Measurements from ENCODE around the gene ZXDA.

Gene ZXDA

GRCh38 chrX:57933321-57933720 is 23.1 kb upstream of the ZXDA start:
- no peaks in the 10 kb centered on the region for H4K20me1 ChIP-seq (ENCODE audit: insufficient read depth, low read length)
- no peak overlapping the region for H3K9ac ChIP-seq (ENCODE audit: low read depth, low read length)
- no peak overlapping the region for H3K27ac ChIP-seq (ENCODE audit: low read length)
- no peaks in the 10 kb centered on the region for H3K27me3 ChIP-seq (ENCODE audit: insufficient read depth, low read length, poor library complexity)
- no peaks in the 10 kb centered on the region for H3K36me3 ChIP-seq (ENCODE audit: insufficient read depth, low read length)
- H3K9me3 ChIP-seq (ENCODE audit: insufficient read depth, low read length, severe bottlenecking): no peaks in the 10 kb centered on the region
- no peak overlapping the region for H2AFZ ChIP-seq (ENCODE audit: low read depth, low read length)
- DNase-seq (no peak), ATAC-seq (ENCODE audit: insufficient read depth, low read depth) (no peak)
- H3K4me2 ChIP-seq (ENCODE audit: insufficient read depth, low read length): no peak overlapping the region
- no peaks in the 10 kb centered on the region for H3K79me2 ChIP-seq (ENCODE audit: insufficient read depth, low read length)
- H3K4me3 ChIP-seq (ENCODE audit: low read depth in 1 of 2, low read length in 2 of 2): no peak overlapping the region
- TF ChIP-seq EZH2 (IDR thresholded peaks at IDR 0.05; ENCODE audit: borderline replicate concordance, low read depth, low read length, severe bottlenecking): no peak
- H3K4me1 ChIP-seq (ENCODE audit: insufficient read depth, low read length): no peaks in the 10 kb centered on the region

GRCh38 chrX:57932266-57932665 is 22.0 kb upstream of the ZXDA start:
- Histone ChIP-seq H2AFZ (ENCODE audit: low read depth, low read length) (no peak overlapping the region), H4K20me1 (ENCODE audit: insufficient read depth, low read length) (no peaks in the 10 kb centered on the region), H3K9ac (ENCODE audit: low read depth, low read length) (no peak overlapping the region), H3K4me3 (ENCODE audit: low read depth in 1 of 2, low read length in 2 of 2) (no peak overlapping the region), H3K4me2 (ENCODE audit: insufficient read depth, low read length) (no peak overlapping the region), H3K27ac (ENCODE audit: low read length) (no peak overlapping the region), H3K27me3 (ENCODE audit: insufficient read depth, low read length, poor library complexity) (no peaks in the 10 kb centered on the region), H3K9me3 (ENCODE audit: insufficient read depth, low read length, severe bottlenecking) (no peaks in the 10 kb centered on the region), H3K79me2 (ENCODE audit: insufficient read depth, low read length) (no peaks in the 10 kb centered on the region), H3K4me1 (ENCODE audit: insufficient read depth, low read length) (no peaks in the 10 kb centered on the region), H3K36me3 (ENCODE audit: insufficient read depth, low read length) (no peaks in the 10 kb centered on the region)
- no peak for DNase-seq
- ATAC-seq (ENCODE audit: insufficient read depth, low read depth): no peak
- TF ChIP-seq EZH2 (IDR thresholded peaks at IDR 0.05; ENCODE audit: borderline replicate concordance, low read depth, low read length, severe bottlenecking) (no peak), CTCF (IDR thresholded peaks at IDR 0.05; ENCODE audit: borderline replicate concordance, extremely low read depth, low read length, poor library complexity, severe bottlenecking) (no peak)

- DNase-seq (no peak), ATAC-seq (ENCODE audit: insufficient read depth, low read depth) (no peak)
- Histone ChIP-seq H3K36me3 (ENCODE audit: insufficient read depth, low read length) (no peaks in the 10 kb centered on the region), H3K4me2 (ENCODE audit: insufficient read depth, low read length) (no peak overlapping the region), H4K20me1 (ENCODE audit: insufficient read depth, low read length) (no peaks in the 10 kb centered on the region), H3K27me3 (ENCODE audit: insufficient read depth, low read length, poor library complexity) (no peaks in the 10 kb centered on the region), H3K79me2 (ENCODE audit: insufficient read depth, low read length) (no peaks in the 10 kb centered on the region), H3K9ac (ENCODE audit: low read depth, low read length) (no peak overlapping the region), H2AFZ (ENCODE audit: low read depth, low read length) (no peak overlapping the region), H3K9me3 (ENCODE audit: insufficient read depth, low read length, severe bottlenecking) (no peaks in the 10 kb centered on the region), H3K27ac (ENCODE audit: low read length) (no peak overlapping the region), H3K4me1 (ENCODE audit: insufficient read depth, low read length) (no peaks in the 10 kb centered on the region), H3K4me3 (ENCODE audit: low read depth in 1 of 2, low read length in 2 of 2) (no peak overlapping the region)
- TF ChIP-seq CTCF (IDR thresholded peaks at IDR 0.05; ENCODE audit: borderline replicate concordance, extremely low read depth, low read length, poor library complexity, severe bottlenecking) (no peak), EZH2 (IDR thresholded peaks at IDR 0.05; ENCODE audit: borderline replicate concordance, low read depth, low read length, severe bottlenecking) (no peak)
These were observed 19.8 kb upstream of the ZXDA start for GRCh38 chrX:57930051-57930450.

- no peaks in the 10 kb centered on the region for H3K9me3 ChIP-seq (ENCODE audit: insufficient read depth, low read length, severe bottlenecking)
- no peaks in the 10 kb centered on the region for H4K20me1 ChIP-seq (ENCODE audit: insufficient read depth, low read length)
- no peak overlapping the region for H3K4me2 ChIP-seq (ENCODE audit: insufficient read depth, low read length)
- H3K27me3 ChIP-seq (ENCODE audit: insufficient read depth, low read length, poor library complexity): no peaks in the 10 kb centered on the region
- H3K9ac ChIP-seq (ENCODE audit: low read depth, low read length): no peak overlapping the region
- TF ChIP-seq EZH2 (IDR thresholded peaks at IDR 0.05; ENCODE audit: borderline replicate concordance, low read depth, low read length, severe bottlenecking) (no peak), CTCF (IDR thresholded peaks at IDR 0.05; ENCODE audit: borderline replicate concordance, extremely low read depth, low read length, poor library complexity, severe bottlenecking) (peak; percentile 66)
- H3K4me1 ChIP-seq (ENCODE audit: insufficient read depth, low read length): no peaks in the 10 kb centered on the region
- peak; percentile 63 for ATAC-seq (ENCODE audit: insufficient read depth, low read depth)
- DNase-seq: peak; percentile 9
- H3K4me3 ChIP-seq (ENCODE audit: low read depth in 1 of 2, low read length in 2 of 2): no peak overlapping the region
- no peaks in the 10 kb centered on the region for H3K79me2 ChIP-seq (ENCODE audit: insufficient read depth, low read length)
- no peak overlapping the region for H3K27ac ChIP-seq (ENCODE audit: low read length)
- no peak overlapping the region for H2AFZ ChIP-seq (ENCODE audit: low read depth, low read length)
- no peaks in the 10 kb centered on the region for H3K36me3 ChIP-seq (ENCODE audit: insufficient read depth, low read length)
These were observed 19.1 kb upstream of the ZXDA start for GRCh38 chrX:57929373-57929772.
